CD14-positive monocyte (primary cell): Measurements from ENCODE around the gene FIGN. TPM values are rescaled to one million over a fixed set of nuclear protein-coding genes. Genes with fewer than 3 reads are reported as not detected.

ENCODE experiments used
- DNase-seq, 3 donors: peaks; one replicate each; pipeline ENCODE4 v3.0.0-alpha.2; 2011 to 2022
- H2AFZ ChIP-seq: 2 replicates; pipeline ENCODE4 v1.6.0; 2012; ENCODE audit warnings: mild to moderate bottlenecking, low read depth, low read length, inconsistent platforms; ENCODE audit not compliant: insufficient read depth, poor library complexity, severe bottlenecking
- H3K27ac ChIP-seq, 2 donors: 1 replicate in 1 of 2; 2 replicates in 1 of 2; pipeline ENCODE4 v1.5.1; 2012 to 2013; ENCODE audit warnings: low read length in 2 of 2, control low read depth in 1 of 2, inconsistent platforms in 1 of 2, low read depth in 1 of 2, mild to moderate bottlenecking in 1 of 2
- H3K27me3 ChIP-seq, 2 donors: one replicate each; pipeline versions ENCODE4 v1.6.0 to v1.6.1; 2011 to 2013; ENCODE audit warnings: low read length in 2 of 2; ENCODE audit not compliant: control insufficient read depth in 2 of 2, insufficient read depth in 2 of 2
- H3K36me3 ChIP-seq, 2 donors: replicated peaks in 1 of 2; 1 replicate in 1 of 2; 2 replicates in 1 of 2; pipeline versions ENCODE4 v1.5.1 to v1.6.1; 2012 to 2013; ENCODE audit warnings: low read length in 2 of 2, control low read depth in 1 of 2, inconsistent platforms in 1 of 2, mild to moderate bottlenecking in 1 of 2; ENCODE audit not compliant: insufficient read depth in 2 of 2, control insufficient read depth in 1 of 2
- H3K4me1 ChIP-seq, 2 donors: 1 replicate in 1 of 2; 2 replicates in 1 of 2; pipeline versions ENCODE4 v1.5.1 to v1.6.1; 2012 to 2013; ENCODE audit warnings: low read length in 2 of 2, control low read depth in 1 of 2, inconsistent platforms in 1 of 2, mild to moderate bottlenecking in 1 of 2, moderate library complexity in 1 of 2; ENCODE audit not compliant: insufficient read depth in 2 of 2, control insufficient read depth in 1 of 2
- H3K4me2 ChIP-seq: replicated peaks from 2 replicates; pipeline ENCODE3; 2012; ENCODE audit warnings: low read length, moderate library complexity, mild to moderate bottlenecking; ENCODE audit not compliant: poor library complexity, severe bottlenecking; ENCODE audit errors: extremely low read depth
- H3K4me3 ChIP-seq, 3 experiments: fragments of 200-600 bp in 1 of 3; sonication (generic) in 1 of 3; replicated peaks in 1 of 3; 1 replicate in 2 of 3; 2 replicates in 1 of 3; pipeline ENCODE4 v1.5.1; 2011 to 2013; ENCODE audit warnings: low read length in 3 of 3, mild to moderate bottlenecking in 3 of 3, control low read depth in 2 of 3, low read depth in 2 of 3, inconsistent platforms in 1 of 3, moderate library complexity in 1 of 3
- H3K79me2 ChIP-seq: 2 replicates; pipeline ENCODE4 v1.6.0; 2012; ENCODE audit warnings: mild to moderate bottlenecking, control low read depth, inconsistent platforms, low read length, moderate library complexity; ENCODE audit not compliant: insufficient read depth
- H3K9ac ChIP-seq: 2 replicates; pipeline ENCODE4 v1.6.0; 2017; ENCODE audit warnings: low read length, mild to moderate bottlenecking; ENCODE audit not compliant: insufficient read depth, poor library complexity, severe bottlenecking
- H3K9me3 ChIP-seq, 2 donors: replicated peaks in 1 of 2; 1 replicate in 1 of 2; 2 replicates in 1 of 2; pipeline versions ENCODE4 v1.5.1 to v1.6.1; 2012 to 2013; ENCODE audit warnings: low read length in 2 of 2, control low read depth in 1 of 2; ENCODE audit not compliant: control insufficient read depth in 1 of 2, insufficient read depth in 1 of 2
- H4K20me1 ChIP-seq: 2 replicates; pipeline ENCODE4 v1.6.0; 2012; ENCODE audit warnings: mild to moderate bottlenecking, low read length, control low read depth, moderate library complexity; ENCODE audit not compliant: insufficient read depth
- H3K27ac Mint-ChIP-seq, 7 donors: one replicate each; pipeline ENCODE4 v1.8.0; 2020; ENCODE audit warnings: mild to moderate bottlenecking in 7 of 7, mixed read lengths in 7 of 7, moderate library complexity in 6 of 7, inconsistent platforms in 2 of 7
- H3K27me3 Mint-ChIP-seq, 3 donors: one replicate each; pipeline ENCODE4 v1.8.0; 2021 to 2022; ENCODE audit warnings: low read depth in 3 of 3, mild to moderate bottlenecking in 3 of 3, mixed read lengths in 3 of 3, moderate library complexity in 3 of 3, inconsistent platforms in 1 of 3
- H3K36me3 Mint-ChIP-seq, 2 donors: one replicate each; pipeline ENCODE4 v1.8.0; 2020; ENCODE audit warnings: mixed read lengths in 2 of 2, inconsistent platforms in 1 of 2, mild to moderate bottlenecking in 1 of 2
- H3K4me1 Mint-ChIP-seq: one replicate; pipeline ENCODE4 v1.8.0; 2020; ENCODE audit warnings: mild to moderate bottlenecking, mixed read lengths
- H3K4me3 Mint-ChIP-seq, 2 donors: one replicate each; pipeline ENCODE4 v1.8.0; 2020; ENCODE audit warnings: mild to moderate bottlenecking in 2 of 2, mixed read lengths in 2 of 2, moderate library complexity in 1 of 2
- H3K9me3 Mint-ChIP-seq, 7 donors: one replicate each; pipeline ENCODE4 v1.8.0; 2020 to 2022; ENCODE audit warnings: mixed read lengths in 7 of 7, mild to moderate bottlenecking in 6 of 7, moderate library complexity in 6 of 7, inconsistent platforms in 2 of 7
- CTCF ChIP-seq: fragments of 200-600 bp; IDR thresholded peaks from one replicate; pipeline ENCODE4 v1.8.0; 2022; ENCODE audit warnings: antibody characterized with exemption, mild to moderate bottlenecking
- WGBS: methylation state at CpG from one replicate; pipeline ENCODE4 v1.1.5; 2013; ENCODE audit warnings: missing lambda C conversion rate; ENCODE audit not compliant: insufficient coverage; 5-methylcytosine and 5-hydroxymethylcytosine counted together
- intact Hi-C, 2 donors: fragments of 100-400 bp; cut with micrococcal nuclease; formaldehyde crosslinking; loops; one replicate each; pipeline versions ENCODE4 v1.15.0 to v1.15.1; 2023
- polyA plus RNA-seq, 3 donors: library from polyadenylated mRNA; depleted of rRNA in 1 of 3; unstranded in 2 of 3; stranded (reverse) in 1 of 3; fragments of 300-500 nt in 2 of 3; fragments of >200 nt in 1 of 3; fragmentation: Illumina TruSeq in 2 of 3; gene quantifications; 1 replicate in 2 of 3; 2 replicates in 1 of 3; pipeline ENCODE4 v1.2.3, GENCODE V29; 2012 to 2021

Gene FIGN
- polyA plus RNA-seq, 3 donors, result not detected

GRCh38 chr2:163693484-163693883, 42.3 kb downstream of the FIGN start:
- Histone ChIP-seq H2AFZ (no peak overlapping the region), H3K36me3 (no peaks in the 10 kb centered on the region), H3K4me1 (no peaks in the 10 kb centered on the region), H3K79me2 (no peaks in the 10 kb centered on the region), H3K9me3 (peaks cover 0 to 4% of the 10 kb centered on the region in 2 donors), H3K9ac (no peak overlapping the region), H3K4me2 (no peak overlapping the region), H3K27me3 (no peaks in the 10 kb centered on the region), H4K20me1 (no peaks in the 10 kb centered on the region), H3K4me3 (no peak overlapping the region), H3K27ac (no peak overlapping the region)
- Mint-ChIP-seq H3K4me3 (no peak overlapping the region), H3K27ac (no peak overlapping the region), H3K36me3 (no peaks in the 10 kb centered on the region), H3K4me1 (no peaks in the 10 kb centered on the region), H3K9me3 (peaks cover 0 to 6% (median 2%) of the 10 kb centered on the region in 7 donors), H3K27me3 (no peaks in the 10 kb centered on the region)
- intact Hi-C loops, result no loop called here
- DNase-seq, result no peak
- no peak for TF ChIP-seq CTCF
- WGBS, result no CpG with 5 or more reads among the region's 2 CpGs

- WGBS, result 86% methylated on average over 7 of the region's 7 CpGs
- Histone ChIP-seq H3K4me3 (no peak overlapping the region), H3K79me2 (no peaks in the 10 kb centered on the region), H3K9me3 (peaks cover 0 to 4% of the 10 kb centered on the region in 2 donors), H3K4me2 (no peak overlapping the region), H3K36me3 (no peaks in the 10 kb centered on the region), H4K20me1 (no peaks in the 10 kb centered on the region), H2AFZ (no peak overlapping the region), H3K9ac (no peak overlapping the region), H3K27ac (no peak overlapping the region), H3K4me1 (no peaks in the 10 kb centered on the region), H3K27me3 (no peaks in the 10 kb centered on the region)
- intact Hi-C loops, result no loop called here
- no peak for DNase-seq
- Mint-ChIP-seq H3K27ac (no peak overlapping the region), H3K27me3 (no peaks in the 10 kb centered on the region), H3K4me3 (no peak overlapping the region), H3K4me1 (no peaks in the 10 kb centered on the region), H3K36me3 (no peaks in the 10 kb centered on the region), H3K9me3 (peaks cover 0 to 6% (median 2%) of the 10 kb centered on the region in 7 donors)
- no peak for TF ChIP-seq CTCF
Observed at GRCh38 chr2:163692611-163693482, 43.0 kb downstream of the FIGN start.
